NOMO-1 treated with DMSO at 0.1 percent for 48 hours (cell line): Measurements from ENCODE around the gene TMED4.
"Not testable (repeated sequence)": the region's sequence is repeated elsewhere in the genome, so short reads cannot be mapped to it uniquely, and the experiment has no call there.

Experiments
- DNase-seq: peaks from one replicate; lab custom pipeline; 2025; ENCODE audit not compliant: unreplicated experiment; lab: John Stamatoyannopoulos, UW

Gene TMED4

DNA sequence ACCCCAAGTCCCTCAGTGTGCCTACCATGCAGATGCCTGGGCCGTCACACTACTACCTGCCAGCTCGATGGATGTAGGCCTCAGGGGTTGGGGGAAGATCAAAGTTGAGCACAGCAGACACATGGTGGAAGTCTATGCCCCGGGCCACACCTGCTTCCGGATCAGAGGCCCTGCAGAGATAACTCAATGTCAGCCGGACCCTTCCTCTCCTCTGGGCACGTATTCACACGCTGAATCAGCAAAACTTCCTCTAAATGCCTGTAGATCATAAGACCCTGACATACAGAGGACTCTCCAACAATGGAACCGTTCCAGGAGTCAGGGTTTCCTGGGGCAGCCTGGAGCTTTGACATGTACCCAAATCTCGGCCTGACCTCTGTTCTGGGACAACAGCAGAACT is 12.1 kb downstream of the TMED4 start:
- DNase-seq: no peak

DNA sequence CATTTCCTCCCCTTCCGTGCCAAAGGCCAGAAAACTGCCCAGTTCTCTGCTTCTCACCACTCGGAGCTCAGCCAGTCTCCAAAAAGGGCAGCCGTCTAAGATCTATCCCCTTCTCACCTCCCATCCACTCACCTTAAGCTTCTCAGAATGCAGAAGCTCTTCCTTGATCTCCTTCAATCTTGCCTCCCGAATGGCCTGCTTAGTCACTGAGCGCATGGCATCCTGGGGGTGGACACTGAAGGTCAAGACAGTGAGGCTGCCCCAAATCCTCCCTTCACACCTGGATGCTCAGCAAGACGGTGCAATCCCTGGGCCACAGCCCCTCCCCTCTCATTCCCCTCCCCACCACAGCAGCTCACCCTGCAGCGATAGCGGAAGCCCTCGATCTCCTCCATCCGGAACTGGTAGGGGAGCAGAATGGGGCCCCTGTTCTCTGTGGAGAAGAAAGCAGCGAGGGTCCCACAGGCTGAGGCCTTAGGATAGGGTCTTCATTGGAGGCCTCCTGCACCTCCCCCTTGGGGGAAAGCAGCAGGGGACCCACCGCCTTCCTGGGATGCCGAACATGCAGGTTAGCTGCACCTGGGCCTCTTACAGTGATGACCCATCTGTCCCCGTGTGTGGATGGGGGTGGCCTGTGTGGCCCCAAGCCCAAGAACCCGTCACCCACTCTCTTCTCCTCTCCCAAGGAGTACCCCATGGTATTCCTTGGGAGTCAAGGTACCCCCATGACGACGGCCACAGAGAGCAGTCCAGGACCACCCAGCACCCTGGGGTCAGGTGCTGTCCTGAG is 13.1 kb downstream of the TMED4 start:
- DNase-seq: no peak

DNA sequence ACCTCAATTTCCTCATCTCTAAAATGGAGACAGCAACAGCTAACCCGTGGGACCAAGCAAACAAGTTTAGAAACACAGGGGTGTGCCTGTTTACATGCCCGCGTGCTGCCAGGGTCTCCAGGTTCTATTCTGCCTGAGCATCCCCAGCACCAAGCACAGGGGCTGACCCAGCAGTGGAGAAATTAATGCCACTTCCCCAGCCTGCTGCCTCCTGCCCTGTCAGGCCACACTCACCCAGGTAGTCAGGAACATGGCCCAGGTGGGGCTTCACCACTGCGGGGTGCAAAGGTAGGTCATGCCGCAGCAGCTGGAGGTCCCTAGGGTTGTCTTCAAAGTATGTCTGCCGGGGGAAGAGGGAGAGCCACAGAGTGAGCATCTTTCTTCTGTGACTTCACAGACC is 14.1 kb downstream of the TMED4 start:
- DNase-seq: no peak

DNA sequence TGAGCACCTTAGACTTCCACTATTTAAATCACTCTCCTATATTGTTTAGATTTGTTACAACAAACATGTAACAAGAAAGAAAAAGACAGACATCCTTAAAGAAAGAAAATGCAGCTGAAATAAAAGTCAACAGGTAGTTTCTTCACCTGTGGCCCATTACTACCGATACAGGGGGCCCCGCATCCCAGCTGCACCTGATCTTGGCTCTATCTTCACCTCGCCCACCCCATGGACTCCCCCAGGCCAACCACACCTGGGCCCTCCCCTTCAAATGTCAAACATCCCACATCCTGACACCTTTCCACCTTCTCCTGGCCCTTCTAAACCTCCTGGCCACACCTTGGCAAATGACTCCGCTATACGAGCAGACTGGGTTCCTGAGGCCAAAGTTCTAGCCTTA is 15.4 kb downstream of the TMED4 start:
- no peak for DNase-seq

DNA sequence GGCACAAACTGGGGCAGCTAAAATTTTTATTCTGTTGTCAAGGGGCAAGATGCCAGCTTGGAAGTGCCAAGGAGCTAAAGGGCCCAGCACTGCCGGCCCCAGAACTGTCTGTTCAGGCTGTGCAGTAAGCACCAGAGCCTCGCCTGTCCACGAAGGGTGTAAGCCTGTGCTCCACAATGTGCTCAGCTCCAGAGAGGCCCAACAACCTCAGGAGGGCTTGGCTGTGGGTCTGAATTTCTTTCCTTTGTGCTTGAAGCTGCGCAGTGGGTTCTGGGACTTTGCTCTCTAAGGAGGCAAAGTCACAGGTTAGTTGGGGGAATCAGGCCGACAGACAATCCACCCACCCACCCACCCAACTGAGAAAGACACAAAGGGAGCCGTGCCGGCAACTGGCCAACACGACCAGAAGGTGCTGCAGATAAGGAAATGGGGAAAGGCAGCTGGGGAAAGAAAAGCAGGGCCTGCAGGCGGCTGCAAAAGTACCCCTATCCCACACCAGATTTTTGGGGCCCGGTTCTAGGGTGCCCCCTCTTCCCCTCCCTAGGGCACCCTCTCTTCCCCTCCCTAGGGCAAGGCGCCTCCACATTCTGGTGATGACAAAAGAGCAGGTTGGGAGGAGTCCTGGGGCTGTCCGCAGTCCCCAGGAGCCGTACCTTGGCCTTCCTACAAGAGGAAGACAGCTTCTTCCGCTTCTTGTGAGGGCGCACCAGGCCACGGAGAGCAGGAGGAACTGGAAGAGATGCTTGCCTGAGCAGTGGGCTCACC is 16.1 kb downstream of the TMED4 start:
- no peak for DNase-seq

DNA sequence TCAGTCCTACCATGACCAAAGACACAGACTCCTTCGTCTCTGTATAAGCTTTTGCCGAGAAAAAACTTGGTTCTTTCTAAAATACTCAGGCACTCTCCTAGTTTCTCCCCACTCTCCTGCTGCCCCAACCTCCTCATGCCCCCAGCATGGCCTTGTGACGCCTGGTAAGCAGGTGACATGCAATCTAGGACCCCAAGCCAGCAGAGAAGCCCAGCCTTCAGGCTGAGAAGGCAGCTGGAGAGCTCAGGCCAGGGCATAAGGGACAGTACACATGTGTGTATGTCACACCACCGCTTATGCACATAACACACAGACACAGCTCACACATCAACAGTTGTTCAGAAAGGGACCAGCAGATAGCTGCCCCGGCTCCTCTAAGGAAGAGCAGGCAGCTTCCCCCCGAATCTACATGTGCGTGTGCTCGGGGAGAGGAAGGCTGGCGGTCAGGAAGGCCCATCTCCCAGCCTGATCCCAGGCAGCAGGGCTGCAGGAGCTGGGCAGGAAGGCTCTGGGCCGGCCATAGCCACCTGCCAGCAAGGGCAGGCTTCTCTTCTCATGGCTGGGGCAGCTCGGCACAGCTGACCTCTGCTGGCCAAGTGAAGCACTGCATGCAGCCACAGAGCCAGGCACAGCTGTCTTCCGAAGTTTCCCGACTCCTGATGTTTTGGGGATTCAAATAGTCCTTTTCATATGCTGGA is 16.8 kb downstream of the TMED4 start:
- DNase-seq: peak; percentile 41

DNA sequence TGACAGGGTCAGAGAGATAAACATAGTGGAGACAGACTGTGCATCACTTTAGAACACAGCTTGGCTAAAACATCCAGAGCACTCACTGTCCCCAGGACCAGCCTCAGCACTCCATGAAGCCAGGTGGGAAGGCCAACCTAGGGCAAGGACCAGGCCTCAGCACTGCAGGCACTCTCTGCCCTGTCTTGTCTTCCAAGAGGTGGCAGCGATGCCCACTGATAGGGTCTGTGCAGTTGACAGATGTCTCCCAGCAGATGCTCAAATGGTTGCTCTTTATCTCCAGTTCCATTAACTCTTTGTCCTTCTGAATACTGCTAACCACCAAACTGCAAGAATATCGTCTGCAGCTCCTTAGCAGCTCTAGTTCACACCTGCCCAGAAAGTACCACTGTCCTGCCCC is 17.4 kb downstream of the TMED4 start:
- DNase-seq: no peak

DNA sequence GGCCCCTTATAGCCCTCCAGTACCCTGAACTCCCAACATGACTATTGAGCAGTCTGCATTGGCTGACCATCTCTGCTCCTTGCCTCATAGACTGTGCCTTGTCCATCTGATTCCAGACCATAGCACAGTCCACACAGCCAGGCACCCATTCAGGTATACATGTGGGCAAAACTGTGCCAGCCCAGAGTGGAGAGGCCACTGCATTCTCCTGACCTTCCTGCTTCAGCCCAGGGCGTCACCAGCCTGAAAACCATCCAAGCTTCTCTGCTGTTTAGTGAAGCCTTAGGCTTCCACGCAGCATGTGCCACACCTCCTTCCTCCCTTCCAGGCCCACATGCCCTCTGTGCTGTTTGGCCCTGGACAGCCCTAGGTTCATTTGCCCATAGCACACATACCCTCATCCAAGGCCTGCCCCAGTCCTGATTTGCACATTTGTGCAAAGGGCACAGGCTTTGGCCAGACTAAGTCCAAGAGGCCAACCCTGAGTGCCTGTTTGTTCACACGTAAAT is 18.8 kb downstream of the TMED4 start:
- DNase-seq: no peak

DNA sequence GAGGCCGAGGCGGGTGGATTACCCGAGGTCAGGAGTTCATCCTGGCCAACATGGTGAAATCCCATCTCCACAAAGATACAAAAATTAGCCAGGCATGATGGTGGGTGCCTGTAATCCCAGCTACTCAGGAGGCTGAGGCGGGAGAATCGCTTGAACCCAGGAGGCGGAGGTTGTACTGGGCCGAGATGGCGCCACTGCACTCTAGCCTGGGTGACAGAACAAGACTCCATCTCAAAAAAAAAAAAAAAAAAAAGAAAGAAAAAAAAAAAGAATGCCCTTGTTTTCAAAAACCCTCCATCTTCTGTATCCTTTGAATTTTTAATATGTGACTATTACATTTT is 19.4 kb downstream of the TMED4 start:
- DNase-seq: not testable (repeated sequence)

DNA sequence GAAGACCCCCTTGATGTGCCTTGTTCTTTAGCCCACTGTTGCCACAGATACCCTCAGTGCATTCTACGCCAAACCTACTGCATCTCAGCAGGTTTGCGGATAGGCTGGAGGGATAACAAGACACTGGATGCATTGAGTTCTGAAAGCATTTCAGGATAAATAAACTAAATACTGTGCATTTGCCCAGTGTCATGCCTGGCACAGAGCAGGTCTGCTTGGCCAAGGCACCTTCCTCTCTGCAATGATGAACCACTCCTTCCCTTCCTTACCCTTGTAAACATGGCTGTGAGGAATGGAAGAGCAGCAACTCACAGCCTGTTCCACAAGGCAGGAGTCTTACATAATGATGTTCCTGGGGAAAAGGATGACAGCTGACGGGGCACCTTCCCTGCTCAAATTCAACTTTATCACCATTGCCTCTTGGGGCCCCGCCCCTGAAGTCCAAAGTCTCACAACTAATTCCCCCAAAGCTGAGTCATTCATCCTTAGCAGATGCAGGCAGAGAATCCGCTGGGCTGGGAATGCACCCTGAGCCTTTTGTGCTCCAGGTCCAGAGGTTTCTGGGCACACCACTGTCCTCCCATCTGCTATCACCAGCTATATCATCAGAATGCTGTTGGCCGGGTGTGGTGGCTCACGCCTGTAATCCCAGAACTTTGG is 19.9 kb downstream of the TMED4 start:
- DNase-seq: no peak

DNA sequence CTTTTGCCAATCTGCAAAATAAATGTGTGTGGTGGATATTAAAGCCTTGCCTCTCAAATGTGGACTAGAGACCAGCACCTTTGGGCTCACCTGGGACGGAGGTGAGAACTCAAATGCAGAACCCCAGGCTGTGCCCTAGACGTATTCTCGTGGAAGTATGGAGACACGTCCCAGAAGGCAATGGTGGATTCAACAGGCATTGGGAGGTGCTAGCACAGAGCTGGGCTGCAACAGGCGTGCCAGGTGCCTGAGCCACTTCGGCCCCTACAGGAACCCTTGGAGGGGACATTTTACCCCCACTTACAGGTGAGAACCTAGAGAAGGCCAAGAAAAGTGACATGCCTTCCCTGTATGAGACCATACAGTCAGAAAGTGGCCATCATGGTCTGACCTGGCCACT is 20.6 kb downstream of the TMED4 start:
- DNase-seq: no peak

DNA sequence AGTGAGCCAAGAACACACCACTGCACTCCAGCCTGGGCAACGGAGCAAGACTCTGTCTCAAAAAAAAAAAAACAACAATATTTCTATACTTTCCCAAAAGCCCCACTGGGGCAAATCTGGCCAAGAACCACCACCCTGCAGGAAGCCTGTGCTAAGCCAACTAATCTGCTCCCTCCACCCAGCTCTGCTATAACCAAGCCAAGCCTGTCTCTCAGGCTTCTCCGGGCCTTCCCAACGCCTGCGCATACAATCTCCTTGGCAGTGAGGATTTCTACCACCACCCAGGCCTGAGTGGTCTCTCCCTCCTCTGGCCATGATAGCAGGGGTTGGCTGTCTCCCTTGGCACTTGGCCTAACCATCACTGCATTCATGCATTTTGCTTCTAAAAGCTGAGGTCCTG is 22.5 kb downstream of the TMED4 start:
- no peak for DNase-seq

DNA sequence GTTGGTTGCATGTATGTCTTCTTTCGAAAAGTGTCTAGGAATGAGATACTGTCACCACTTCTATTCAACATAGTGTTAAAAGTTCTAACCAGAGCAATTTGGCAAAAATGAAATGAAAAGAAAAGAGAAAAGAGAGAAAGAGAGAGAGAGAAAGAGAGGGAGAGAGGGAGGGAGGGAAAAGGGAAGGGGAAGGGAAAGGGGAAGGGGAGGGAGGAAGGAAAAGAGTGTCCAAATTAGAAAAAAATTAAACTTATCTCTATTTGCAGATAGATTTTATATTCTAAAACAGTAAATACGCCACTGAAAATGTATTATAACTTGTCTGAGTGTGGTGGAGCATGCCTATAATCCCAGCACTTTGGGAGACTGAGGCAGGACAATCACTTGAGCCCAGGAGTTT is 24.5 kb downstream of the TMED4 start:
- no peak for DNase-seq

DNA sequence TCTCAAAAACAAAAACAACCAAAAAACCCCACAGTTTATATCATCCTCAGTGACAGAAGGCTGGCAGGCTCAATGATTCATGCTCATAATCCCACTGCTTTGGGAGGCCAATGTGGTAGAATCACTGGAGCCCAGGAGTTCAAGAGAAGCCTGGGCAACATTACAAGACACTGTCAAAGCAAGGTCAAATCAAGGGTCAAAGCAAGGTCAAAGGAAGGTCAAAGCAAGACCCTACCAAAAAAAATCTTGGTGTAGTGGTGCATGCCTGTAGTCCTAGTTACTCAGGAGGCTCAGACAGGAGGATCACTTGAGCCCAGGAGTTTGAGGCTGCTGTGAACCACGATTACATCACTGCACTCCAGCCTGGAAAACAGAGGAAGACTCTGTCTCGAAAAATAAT is 26.7 kb downstream of the TMED4 start:
- DNase-seq: no peak

DNA sequence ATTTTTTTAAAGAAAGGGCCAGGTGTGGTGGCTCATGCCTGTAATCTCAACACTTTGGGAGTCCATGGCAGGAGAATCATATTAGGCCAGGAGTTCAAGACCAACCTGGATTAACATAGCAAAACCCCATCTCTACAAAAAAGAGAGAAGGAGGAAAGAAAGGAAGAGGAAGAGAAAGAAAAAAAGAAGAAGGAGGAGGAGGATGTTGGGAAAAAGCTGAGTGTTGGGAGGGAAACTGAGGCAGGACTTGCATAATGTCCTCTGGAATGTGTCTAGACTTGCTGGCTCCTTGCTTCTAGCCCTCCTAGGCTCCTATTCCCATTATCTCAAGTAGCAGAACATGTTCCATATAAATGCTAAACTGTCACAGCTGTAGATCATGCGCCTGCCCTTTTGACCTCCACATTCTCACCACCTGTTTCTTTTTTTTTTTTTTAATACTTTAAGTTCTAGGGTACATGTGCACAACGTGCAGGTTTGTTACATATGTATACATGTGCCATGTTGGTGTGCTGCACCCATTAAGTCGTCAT is 29.5 kb downstream of the TMED4 start:
- not testable (repeated sequence) for DNase-seq

DNA sequence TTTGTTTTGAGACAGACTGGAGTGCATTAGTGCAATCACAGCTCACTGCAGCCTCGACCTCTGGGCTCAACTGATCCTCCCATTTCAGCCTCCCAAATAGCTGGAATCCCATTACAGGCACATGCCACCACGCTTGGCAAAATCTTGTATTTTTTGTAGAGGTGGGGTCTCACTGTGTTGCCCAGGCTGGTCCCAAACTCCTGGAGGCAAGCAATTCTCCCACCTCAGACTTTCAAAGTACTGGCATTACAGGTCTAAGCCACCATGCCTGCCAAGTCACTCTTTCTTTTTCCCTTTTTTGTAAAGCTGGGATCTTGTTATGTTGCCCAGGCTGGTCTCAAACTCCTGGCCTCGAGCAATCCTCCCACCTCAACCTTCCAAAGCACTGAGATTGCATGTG is 32.6 kb downstream of the TMED4 start:
- DNase-seq: no peak

DNA sequence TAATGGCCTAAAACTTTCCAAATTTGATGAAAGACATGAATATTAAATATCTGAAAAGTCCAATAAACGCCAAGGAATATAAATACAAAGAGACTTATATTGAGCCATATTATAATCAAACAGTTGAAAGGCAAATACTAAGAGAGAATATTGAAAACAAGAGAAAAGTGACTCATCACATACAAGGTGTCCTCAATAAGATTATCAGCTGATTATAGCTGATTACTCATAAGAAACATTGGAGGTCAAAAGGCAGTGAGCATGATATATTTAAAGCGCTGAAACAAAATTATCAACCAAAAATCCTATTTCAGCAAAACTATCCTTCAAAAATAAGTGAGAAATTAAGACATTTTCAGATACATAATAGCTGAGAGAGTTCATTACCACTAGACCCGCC is 33.1 kb downstream of the TMED4 start:
- DNase-seq: no peak

DNA sequence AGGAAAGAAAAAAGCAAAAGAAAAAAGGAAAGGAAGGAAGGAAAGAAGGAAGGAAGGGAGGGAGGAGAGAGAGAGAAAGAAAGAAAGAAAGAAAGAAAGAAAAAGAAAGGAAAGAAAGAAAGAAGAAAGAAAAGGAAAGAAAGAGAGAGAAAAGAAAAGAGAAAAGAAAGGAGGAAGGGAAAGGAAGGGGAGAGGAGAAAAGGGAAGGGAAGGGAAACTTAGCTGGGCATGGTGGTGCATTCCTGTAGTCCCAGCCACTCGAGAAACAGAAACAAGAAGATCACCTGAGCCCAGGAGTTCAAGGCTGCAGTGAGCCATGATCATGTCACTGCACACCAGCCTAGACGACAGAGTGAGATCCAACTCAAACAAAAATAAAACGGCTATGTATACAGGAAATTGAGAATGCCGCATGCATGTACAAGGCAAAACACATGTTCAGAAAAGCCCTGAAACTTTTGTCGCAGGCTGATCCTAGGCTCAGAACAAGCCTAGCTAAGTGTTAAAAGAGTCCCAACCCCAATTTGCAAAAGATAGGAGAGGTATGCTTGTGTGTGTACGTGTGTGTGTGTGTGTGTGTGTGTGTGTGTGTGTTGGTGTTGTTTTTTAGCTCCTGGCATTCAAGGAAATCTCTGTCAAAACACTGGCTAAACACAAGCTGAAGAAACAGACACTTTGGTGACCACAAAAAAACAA is 34.3 kb downstream of the TMED4 start:
- DNase-seq: no peak

DNA sequence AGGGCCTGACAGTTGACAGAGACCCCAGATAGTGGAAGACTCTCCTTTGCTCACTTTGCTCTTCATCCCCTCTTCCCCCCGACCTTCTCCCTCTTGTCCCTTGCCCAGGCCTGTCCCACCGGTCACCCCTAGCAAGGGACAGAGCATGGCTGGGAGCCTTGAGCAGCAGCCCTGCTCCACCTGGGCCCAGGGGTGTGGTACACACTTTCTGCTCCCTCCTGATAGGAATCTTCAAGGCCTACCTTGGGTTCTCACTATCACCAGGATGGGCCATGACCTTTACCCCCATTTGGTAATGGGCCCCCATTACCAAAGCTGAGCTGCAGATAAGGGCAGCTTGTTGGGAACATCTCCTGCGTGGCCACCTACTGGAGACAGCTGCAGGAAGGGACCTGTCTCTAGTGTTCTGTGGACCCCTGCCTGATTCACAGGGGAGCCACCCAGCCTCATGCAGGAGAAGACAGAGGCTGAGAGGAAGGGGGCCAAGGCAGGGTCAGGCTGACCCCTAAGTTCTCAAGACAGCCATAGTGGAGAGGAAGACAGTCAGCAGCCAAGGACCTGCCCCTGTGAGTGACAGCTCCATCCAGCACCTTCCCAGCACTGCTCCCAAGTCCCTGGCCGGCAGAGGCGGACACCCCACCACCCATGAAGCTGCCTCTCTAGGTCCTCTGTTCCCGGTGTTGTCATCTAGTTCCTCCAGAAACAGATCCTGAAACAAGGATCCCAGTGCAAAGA is 40.0 kb downstream of the TMED4 start:
- DNase-seq: no peak
